NCI-H1436 (cell line): Measurements from ENCODE around the gene SLC6A6.

ENCODE experiments used
- DNase-seq: peaks from one replicate; lab custom pipeline; 2025; lab: John Stamatoyannopoulos, UW

SLC6A6 gene

GRCh38 chr3:14487821-14488220 is 85.4 kb downstream of the SLC6A6 start:
- DNase-seq, result no peak

GRCh38 chr3:14488286-14489041 is 86.1 kb downstream of the SLC6A6 start:
- no peak for DNase-seq

GRCh38 chr3:14489641-14490040 is 87.2 kb downstream of the SLC6A6 start:
- no peak for DNase-seq

GRCh38 chr3:14490255-14490654 is 87.8 kb downstream of the SLC6A6 start:
- DNase-seq, result no peak

- DNase-seq, result no peak
These were observed 88.4 kb downstream of the SLC6A6 start for GRCh38 chr3:14490831-14491230.

- DNase-seq, result no peak
These were observed 89.2 kb downstream of the SLC6A6 start for GRCh38 chr3:14491396-14492190.

- DNase-seq, result no peak
These were observed 90.8 kb downstream of the SLC6A6 start for GRCh38 chr3:14492948-14493881.

- no peak for DNase-seq
These were observed 92.0 kb downstream of the SLC6A6 start for GRCh38 chr3:14494279-14494972.

GRCh38 chr3:14494973-14495300 is 92.5 kb downstream of the SLC6A6 start:
- DNase-seq, result no peak

- DNase-seq, result no peak
These were observed 93.9 kb downstream of the SLC6A6 start for GRCh38 chr3:14496351-14496750.

- DNase-seq, result no peak
These were observed 94.9 kb downstream of the SLC6A6 start for GRCh38 chr3:14497321-14497720.

GRCh38 chr3:14502472-14502871 is 100.1 kb downstream of the SLC6A6 start:
- no peak for DNase-seq

GRCh38 chr3:14503033-14503705 is 100.8 kb downstream of the SLC6A6 start:
- no peak for DNase-seq

- no peak for DNase-seq
These were observed 101.3 kb downstream of the SLC6A6 start for GRCh38 chr3:14503706-14504065.

- no peak for DNase-seq
These were observed 102.8 kb downstream of the SLC6A6 start for GRCh38 chr3:14505001-14505802.

GRCh38 chr3:14505803-14506500 is 103.5 kb downstream of the SLC6A6 start:
- DNase-seq, result no peak

GRCh38 chr3:14506626-14507304 is 104.4 kb downstream of the SLC6A6 start:
- no peak for DNase-seq

GRCh38 chr3:14507305-14507741 is 104.9 kb downstream of the SLC6A6 start:
- no peak for DNase-seq
